PC-9 (cell line): Measurements from ENCODE around the gene PCDH9. TPM values are rescaled to one million over a fixed set of nuclear protein-coding genes. Genes with fewer than 3 reads are reported as not detected.

ENCODE experiments used
- BruUV-seq: library from RNA; stranded (reverse); fragments of 400-500 nt; replicated peaks from 2 replicates; lab custom pipeline; 2021; lab: Mats Ljungman, UMichigan
- CTCF ChIA-PET: fragments of 300-600 bp; sonication (Branson Sonifier 250); formaldehyde crosslinking; loops from one replicate; lab custom pipeline; 2022; ENCODE audit warnings: antibody characterized with exemption; lab: Charles Lee
- POLR2A ChIA-PET: fragments of 300-600 bp; sonication (Branson Sonifier 250); formaldehyde crosslinking; loops from one replicate; lab custom pipeline; 2022; ENCODE audit warnings: antibody characterized with exemption; ENCODE audit not compliant: unreplicated experiment; lab: Charles Lee
- DNase-seq, 2 experiments: peaks; one replicate each; pipeline versions ENCODE4 v3.0.0 to v3.0.0-alpha.2; 2015 to 2022; ENCODE audit warnings: mixed read lengths in 1 of 2
- H2AFZ ChIP-seq: fragments of 200-600 bp; sonication (generic); 2 replicates; pipeline ENCODE4 v1.8.1; 2017; ENCODE audit warnings: antibody characterized with exemption
- H3F3A ChIP-seq: fragments of 200-600 bp; sonication (generic); 2 replicates; pipeline ENCODE4 v1.8.1; 2017; ENCODE audit warnings: antibody characterized with exemption, mild to moderate bottlenecking, low read depth; ENCODE audit not compliant: insufficient read depth
- H3K27ac ChIP-seq: fragments of 200-600 bp; sonication (generic); 2 replicates; pipeline ENCODE4 v1.6.1; 2016; ENCODE audit warnings: mixed run types
- H3K27me3 ChIP-seq: fragments of 200-600 bp; sonication (generic); 2 replicates; pipeline ENCODE4 v1.6.1; 2016; ENCODE audit warnings: low read depth, mixed run types; ENCODE audit not compliant: insufficient read depth
- H3K36me3 ChIP-seq: fragments of 200-600 bp; sonication (generic); 2 replicates; pipeline ENCODE4 v1.6.1; 2016; ENCODE audit warnings: low read depth, mixed run types
- H3K4me1 ChIP-seq: fragments of 200-600 bp; sonication (generic); replicated peaks from 2 replicates; pipeline ENCODE4 v1.6.1; 2016; ENCODE audit warnings: mixed run types; ENCODE audit not compliant: insufficient read depth
- H3K4me2 ChIP-seq: fragments of 200-600 bp; sonication (generic); 2 replicates; pipeline ENCODE4 v1.6.1; 2017; ENCODE audit warnings: mixed run types
- H3K4me3 ChIP-seq: fragments of 200-600 bp; sonication (generic); 2 replicates; pipeline ENCODE4 v1.6.1; 2016; ENCODE audit warnings: mixed run types
- H3K79me2 ChIP-seq: fragments of 200-600 bp; sonication (generic); 2 replicates; pipeline ENCODE4 v1.6.1; 2017; ENCODE audit warnings: low read depth, mixed run types
- H3K9me2 ChIP-seq: fragments of 200-600 bp; sonication (generic); 2 replicates; pipeline ENCODE4 v1.8.1; 2017; ENCODE audit warnings: mild to moderate bottlenecking; ENCODE audit not compliant: insufficient read depth
- H3K9me3 ChIP-seq: fragments of 200-600 bp; sonication (generic); 2 replicates; pipeline ENCODE4 v1.8.1; 2016; ENCODE audit warnings: low read depth; ENCODE audit not compliant: insufficient read depth
- H4K20me1 ChIP-seq: fragments of 200-600 bp; sonication (generic); 2 replicates; pipeline ENCODE4 v1.8.1; 2017; ENCODE audit not compliant: insufficient read depth
- CTCF ChIP-seq: fragments of 200-600 bp; sonication (generic); conservative IDR thresholded peaks from 2 replicates; pipeline ENCODE4 v1.6.1; 2017; ENCODE audit warnings: mixed run types, antibody characterized with exemption, mild to moderate bottlenecking, moderate library complexity
- EZH2 ChIP-seq: fragments of 200-600 bp; sonication (generic); IDR thresholded peaks from 2 replicates; pipeline ENCODE4 v1.8.0; 2017; ENCODE audit warnings: antibody characterized with exemption, low read depth
- intact Hi-C: fragments of 100-400 bp; cut with micrococcal nuclease; formaldehyde crosslinking; loops from one replicate; pipeline ENCODE4 v1.10.0; 2022; ENCODE audit not compliant: unreplicated experiment
- total RNA-seq: library from RNA; stranded (reverse); gene quantifications from 2 replicates; pipeline ENCODE4 v1.2.3, GENCODE V29; 2021

Gene PCDH9
- total RNA-seq, 1 experiment from 2014 or later: 0.37 TPM

- Histone ChIP-seq H3K27me3 (no peaks in the 10 kb centered on the region), H4K20me1 (no peaks in the 10 kb centered on the region), H3K9me2 (no peaks in the 10 kb centered on the region), H3K36me3 (no peaks in the 10 kb centered on the region), H2AFZ (no peak overlapping the region), H3K4me1 (peaks cover 9% of the 10 kb centered on the region; the same call in 1 of the 2 replicates), H3K79me2 (no peaks in the 10 kb centered on the region), H3K4me2 (no peak overlapping the region), H3K9me3 (no peaks in the 10 kb centered on the region), H3K4me3 (no peak overlapping the region), H3F3A (no peaks in the 10 kb centered on the region), H3K27ac (no peak overlapping the region)
- DNase-seq: no peak
- intact Hi-C loops: no loop called here
- ChIA-PET POLR2A (no interaction called here), CTCF (no interaction called here)
- no TSS peak for BruUV-seq
- TF ChIP-seq CTCF: no peak
- TF ChIP-seq EZH2: no peak
Measured at GRCh38 chr13:67228031-67228430, 2.1 kb downstream of the PCDH9 start.

GRCh38 chr13:67227131-67227983 lies 2.8 kb downstream of the PCDH9 start:
- no peaks in the 10 kb centered on the region; the same call in 1 of the 2 replicates for H3K9me2 ChIP-seq
- H3K4me2 ChIP-seq: no peak overlapping the region
- POLR2A ChIA-PET: no interaction called here
- H4K20me1 ChIP-seq: no peaks in the 10 kb centered on the region
- no peak overlapping the region for H2AFZ ChIP-seq
- TF ChIP-seq EZH2: no peak
- TF ChIP-seq CTCF: no peak
- DNase-seq: no peak
- no peak overlapping the region for H3K4me3 ChIP-seq
- H3K27ac ChIP-seq: no peak overlapping the region
- CTCF ChIA-PET: no interaction called here
- no peaks in the 10 kb centered on the region for H3K27me3 ChIP-seq
- no peaks in the 10 kb centered on the region for H3K9me3 ChIP-seq
- intact Hi-C loops: no loop called here
- no TSS peak for BruUV-seq
- no peaks in the 10 kb centered on the region for H3K79me2 ChIP-seq
- H3K4me1 ChIP-seq: peaks cover 9% of the 10 kb centered on the region; the same call in 1 of the 2 replicates
- H3K36me3 ChIP-seq: no peaks in the 10 kb centered on the region
- no peaks in the 10 kb centered on the region for H3F3A ChIP-seq

GRCh38 chr13:67226696-67227095 lies 3.4 kb downstream of the PCDH9 start:
- Histone ChIP-seq H3K4me3 (no peak overlapping the region), H3K9me3 (no peaks in the 10 kb centered on the region), H3K4me1 (peaks cover 7% of the 10 kb centered on the region; the same call in 1 of the 2 replicates), H2AFZ (no peak overlapping the region), H3K79me2 (no peaks in the 10 kb centered on the region), H3K27ac (no peak overlapping the region), H4K20me1 (no peaks in the 10 kb centered on the region), H3F3A (no peaks in the 10 kb centered on the region), H3K27me3 (no peaks in the 10 kb centered on the region), H3K4me2 (no peak overlapping the region), H3K9me2 (no peaks in the 10 kb centered on the region; the same call in 1 of the 2 replicates), H3K36me3 (no peaks in the 10 kb centered on the region)
- ChIA-PET CTCF (no interaction called here), POLR2A (no interaction called here)
- no TSS peak for BruUV-seq
- intact Hi-C loops: no loop called here
- TF ChIP-seq CTCF (no peak), EZH2 (no peak)
- DNase-seq: no peak
